Endothelial cell (in vitro differentiated cells): ENCODE measurements around the gene OTOG. TPM values are rescaled to one million over a fixed set of nuclear protein-coding genes. Genes with fewer than 3 reads are reported as not detected.

Source experiments
- DNase-seq: peaks from one replicate; pipeline ENCODE4 v3.0.0; 2021; ENCODE audit warnings: low spot score
- H3K27ac Mint-ChIP-seq: one replicate; pipeline ENCODE4 v1.8.0; 2021; ENCODE audit warnings: mixed read lengths, inconsistent platforms; ENCODE audit not compliant: unreplicated experiment
- H3K27me3 Mint-ChIP-seq: one replicate; pipeline ENCODE4 v1.8.0; 2021; ENCODE audit warnings: mild to moderate bottlenecking, moderate library complexity, mixed read lengths, inconsistent platforms; ENCODE audit not compliant: unreplicated experiment
- H3K36me3 Mint-ChIP-seq: one replicate; pipeline ENCODE4 v1.8.0; 2021; ENCODE audit warnings: mild to moderate bottlenecking, low read depth, mixed read lengths, inconsistent platforms; ENCODE audit not compliant: unreplicated experiment
- H3K4me1 Mint-ChIP-seq: one replicate; pipeline ENCODE4 v1.8.0; 2021; ENCODE audit warnings: mild to moderate bottlenecking, mixed read lengths, inconsistent platforms; ENCODE audit not compliant: unreplicated experiment
- H3K4me3 Mint-ChIP-seq: one replicate; pipeline ENCODE4 v1.8.0; 2021; ENCODE audit warnings: mild to moderate bottlenecking, mixed read lengths, inconsistent platforms; ENCODE audit not compliant: unreplicated experiment
- H3K9me3 Mint-ChIP-seq: one replicate; pipeline ENCODE4 v1.8.0; 2021; ENCODE audit warnings: mixed read lengths, inconsistent platforms; ENCODE audit not compliant: unreplicated experiment
- total RNA-seq: library from RNA; stranded (reverse); fragmentation: NEBNext Ultra II Directional; extraction: Animal tissue kit (Norgen Biotek cat#: 25700); gene quantifications from one replicate; pipeline ENCODE4 v1.2.1, GENCODE V29; 2021; ENCODE audit not compliant: unreplicated experiment
- TF ChIP-seq, protein P1 (sequence below): fragments of 200-600 bp; sonication (generic); IDR thresholded peaks from one replicate; pipeline ENCODE4 v1.5.0; 2021; ENCODE audit warnings: antibody characterized with exemption; ENCODE audit not compliant: unreplicated experiment

OTOG gene
- total RNA-seq, 1 donor from 2014 or later, result 0.13 TPM

- H3K27ac Mint-ChIP-seq, result no peak overlapping the region
- H3K4me3 Mint-ChIP-seq, result no peak overlapping the region
- H3K9me3 Mint-ChIP-seq, result no peaks in the 10 kb centered on the region
- H3K36me3 Mint-ChIP-seq, result no peaks in the 10 kb centered on the region
- peaks cover 6% of the 10 kb centered on the region for H3K27me3 Mint-ChIP-seq
- TF ChIP-seq, protein P1, sequence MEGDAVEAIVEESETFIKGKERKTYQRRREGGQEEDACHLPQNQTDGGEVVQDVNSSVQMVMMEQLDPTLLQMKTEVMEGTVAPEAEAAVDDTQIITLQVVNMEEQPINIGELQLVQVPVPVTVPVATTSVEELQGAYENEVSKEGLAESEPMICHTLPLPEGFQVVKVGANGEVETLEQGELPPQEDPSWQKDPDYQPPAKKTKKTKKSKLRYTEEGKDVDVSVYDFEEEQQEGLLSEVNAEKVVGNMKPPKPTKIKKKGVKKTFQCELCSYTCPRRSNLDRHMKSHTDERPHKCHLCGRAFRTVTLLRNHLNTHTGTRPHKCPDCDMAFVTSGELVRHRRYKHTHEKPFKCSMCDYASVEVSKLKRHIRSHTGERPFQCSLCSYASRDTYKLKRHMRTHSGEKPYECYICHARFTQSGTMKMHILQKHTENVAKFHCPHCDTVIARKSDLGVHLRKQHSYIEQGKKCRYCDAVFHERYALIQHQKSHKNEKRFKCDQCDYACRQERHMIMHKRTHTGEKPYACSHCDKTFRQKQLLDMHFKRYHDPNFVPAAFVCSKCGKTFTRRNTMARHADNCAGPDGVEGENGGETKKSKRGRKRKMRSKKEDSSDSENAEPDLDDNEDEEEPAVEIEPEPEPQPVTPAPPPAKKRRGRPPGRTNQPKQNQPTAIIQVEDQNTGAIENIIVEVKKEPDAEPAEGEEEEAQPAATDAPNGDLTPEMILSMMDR, result no peak
- no peaks in the 10 kb centered on the region for H3K4me1 Mint-ChIP-seq
- DNase-seq, result no peak
Observed at GRCh38 chr11:17574141-17575091, 27.4 kb downstream of the OTOG start.

DNA sequence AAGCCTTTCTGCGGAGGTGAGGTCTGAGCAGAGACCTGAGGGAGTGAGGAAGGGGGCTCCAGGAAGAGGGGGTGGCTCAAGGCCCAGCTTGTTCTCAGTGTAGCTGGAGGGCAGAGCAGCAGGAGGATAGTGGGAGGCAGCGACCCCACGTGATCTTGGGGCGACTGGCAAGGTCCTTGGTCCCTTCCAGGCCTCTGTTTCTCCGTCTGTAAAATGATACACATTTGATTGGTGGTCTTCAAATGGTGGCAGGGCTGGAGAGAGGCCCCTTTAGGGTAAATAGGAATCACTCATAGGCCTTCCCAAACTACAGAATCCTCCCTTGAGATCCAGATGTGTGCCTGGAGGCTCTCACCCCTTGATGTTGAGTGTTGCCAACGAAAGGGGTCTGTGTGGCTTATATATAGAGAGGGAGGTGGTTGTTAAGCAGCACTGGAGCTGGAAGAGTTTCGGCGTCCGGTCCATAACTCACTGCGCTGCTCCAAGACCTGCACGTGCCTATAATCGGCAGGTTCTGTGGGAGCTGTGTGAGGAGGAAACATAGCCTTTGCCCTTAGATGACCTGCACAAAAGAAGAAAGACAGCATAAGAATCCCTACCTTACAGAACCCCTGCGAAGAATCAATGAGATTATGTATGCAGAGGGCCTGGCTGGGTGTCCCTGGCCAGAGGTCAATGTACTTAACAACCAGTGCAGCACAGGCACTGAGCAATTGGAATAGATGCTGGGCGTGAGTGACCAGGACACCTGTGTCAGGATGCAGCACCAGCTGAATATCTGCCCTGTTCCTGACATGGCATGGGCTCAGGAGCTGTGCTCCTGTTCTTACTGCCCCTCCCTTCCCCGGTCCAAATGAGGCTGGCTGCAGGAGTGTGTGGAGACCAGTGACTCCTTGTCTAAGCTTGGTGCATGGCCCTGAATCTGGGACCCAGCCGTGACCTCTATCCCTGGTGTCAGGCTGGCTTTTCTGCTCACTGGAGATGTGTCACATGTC lies 28.7 kb downstream of the OTOG start:
- H3K4me3 Mint-ChIP-seq, result no peak overlapping the region
- no peaks in the 10 kb centered on the region for H3K36me3 Mint-ChIP-seq
- no peaks in the 10 kb centered on the region for H3K4me1 Mint-ChIP-seq
- peaks cover 8% of the 10 kb centered on the region for H3K27me3 Mint-ChIP-seq
- TF ChIP-seq, protein P1, result no peak
- no peak for DNase-seq
- no peak overlapping the region for H3K27ac Mint-ChIP-seq
- H3K9me3 Mint-ChIP-seq, result no peaks in the 10 kb centered on the region

DNA sequence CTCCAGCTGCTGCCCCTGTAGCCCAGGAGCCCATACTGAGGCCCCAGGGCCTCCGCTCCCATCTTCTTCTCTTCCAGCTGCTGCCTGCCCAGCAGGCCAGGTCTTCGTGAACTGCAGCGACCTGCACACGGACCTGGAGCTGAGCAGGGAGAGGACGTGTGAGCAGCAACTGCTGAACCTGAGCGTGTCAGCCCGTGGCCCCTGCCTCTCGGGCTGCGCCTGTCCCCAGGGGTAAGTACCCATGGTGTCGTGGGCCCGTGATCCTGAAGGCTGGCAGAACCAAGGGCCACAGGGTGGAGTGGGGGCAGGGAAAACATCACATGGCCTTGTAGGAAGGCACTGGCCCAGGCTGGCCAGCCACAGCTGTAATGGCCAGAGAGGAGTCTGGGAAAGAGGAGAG lies 31.2 kb downstream of the OTOG start:
- no peak for DNase-seq
- H3K9me3 Mint-ChIP-seq, result no peaks in the 10 kb centered on the region
- peaks cover 2% of the 10 kb centered on the region for H3K27me3 Mint-ChIP-seq
- no peaks in the 10 kb centered on the region for H3K36me3 Mint-ChIP-seq
- H3K4me1 Mint-ChIP-seq, result no peaks in the 10 kb centered on the region
- H3K27ac Mint-ChIP-seq, result no peak overlapping the region
- H3K4me3 Mint-ChIP-seq, result no peak overlapping the region
- TF ChIP-seq, protein P1, result no peak

DNA sequence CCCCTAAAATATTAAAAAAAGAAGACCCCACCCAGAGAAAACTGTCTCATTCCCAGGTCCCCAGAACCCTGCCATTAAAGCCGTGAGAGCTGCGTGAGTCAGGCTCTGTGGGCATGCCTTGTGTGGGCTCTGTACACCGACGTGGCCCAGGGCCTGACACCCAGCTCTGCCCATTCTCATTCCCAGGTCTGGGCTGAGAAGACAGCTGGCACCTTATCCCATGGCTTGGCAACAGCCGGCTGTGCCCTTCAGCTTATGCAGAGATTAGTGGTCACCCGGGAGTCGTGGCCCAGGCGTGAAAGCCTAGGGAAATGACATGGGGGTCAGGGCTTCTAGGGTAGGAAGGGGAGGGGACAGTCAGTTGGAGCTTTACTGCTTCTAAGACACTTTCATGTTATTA lies 31.9 kb downstream of the OTOG start:
- DNase-seq, result no peak
- no peaks in the 10 kb centered on the region for H3K4me1 Mint-ChIP-seq
- no peaks in the 10 kb centered on the region for H3K9me3 Mint-ChIP-seq
- H3K27me3 Mint-ChIP-seq, result peaks cover 2% of the 10 kb centered on the region
- no peak overlapping the region for H3K4me3 Mint-ChIP-seq
- H3K36me3 Mint-ChIP-seq, result no peaks in the 10 kb centered on the region
- no peak overlapping the region for H3K27ac Mint-ChIP-seq
- TF ChIP-seq, protein P1, result no peak
